ENCODE data around the gene DNLZ.

GRCh38 chr9:136395020-136395340 lies 31.4 kb upstream of the DNLZ start:
- TF ChIP-seq POLR2A (IDR thresholded peaks at IDR 0.05), result no peak
- TF ChIP-seq CTCF (IDR thresholded peaks at IDR 0.05), result no peak

Data from thyroid gland (tissue), 4 donors.